ENCODE results near the gene SPATA19.

Gene SPATA19

GRCh38 chr11:133816146-133816870 lies 29.0 kb downstream of the SPATA19 start:
- no peak for TF ChIP-seq FOXA1 (IDR thresholded peaks at IDR 0.05)
- no peak for TF ChIP-seq ELF4 (IDR thresholded peaks at IDR 0.05)
- TF ChIP-seq NFRKB (IDR thresholded peaks at IDR 0.05), result no peak
- no peak for TF ChIP-seq HDGF (IDR thresholded peaks at IDR 0.05; ENCODE audit: borderline replicate concordance)
- no peak for TF ChIP-seq SUZ12 (IDR thresholded peaks at IDR 0.05)
- TF ChIP-seq TARDBP (IDR thresholded peaks at IDR 0.05), result no peak
- TF ChIP-seq L3MBTL2 (conservative IDR thresholded peaks at IDR 0.05), result no peak
- TF ChIP-seq ARNT (IDR thresholded peaks at IDR 0.05), result no peak
- TF ChIP-seq SP1 (IDR thresholded peaks at IDR 0.05), result no peak
- TF ChIP-seq ZNF384 (IDR thresholded peaks at IDR 0.05), result no peak
- TF ChIP-seq FOXK2 (IDR thresholded peaks at IDR 0.05), result no peak
- no peak for TF ChIP-seq BHLHE40 (IDR thresholded peaks at IDR 0.05; ENCODE audit: borderline replicate concordance)
- TF ChIP-seq LEF1 (IDR thresholded peaks at IDR 0.05; ENCODE audit: borderline replicate concordance), result no peak
- no peak for TF ChIP-seq FOXM1 (IDR thresholded peaks at IDR 0.05; ENCODE audit: borderline replicate concordance)
- TF ChIP-seq CTBP1 (IDR thresholded peaks at IDR 0.05; ENCODE audit: borderline replicate concordance), result no peak
- TF ChIP-seq PKNOX1 (IDR thresholded peaks at IDR 0.05), result no peak
- no peak for DNase-seq (ENCODE audit: extremely low spot score)
- POLR2A ChIA-PET, result no interaction called here
- CTCF ChIA-PET, result no interaction called here

- TF ChIP-seq SP1 (IDR thresholded peaks at IDR 0.05), result no peak
- ChIA-PET CTCF (no interaction called here), POLR2A (no interaction called here)
- DNase-seq (ENCODE audit: extremely low spot score), result no peak
Observed at GRCh38 chr11:133815636-133816035, 29.7 kb downstream of the SPATA19 start.

GRCh38 chr11:133814588-133815100 lies 30.7 kb downstream of the SPATA19 start:
- CTCF ChIA-PET, result no interaction called here
- DNase-seq (ENCODE audit: extremely low spot score), result no peak
- POLR2A ChIA-PET, result no interaction called here
- TF ChIP-seq LEF1 (IDR thresholded peaks at IDR 0.05; ENCODE audit: borderline replicate concordance), result no peak
- TF ChIP-seq CTBP1 (IDR thresholded peaks at IDR 0.05; ENCODE audit: borderline replicate concordance), result no peak
- no peak for TF ChIP-seq L3MBTL2 (conservative IDR thresholded peaks at IDR 0.05)
- TF ChIP-seq ARNT (IDR thresholded peaks at IDR 0.05), result no peak
- TF ChIP-seq ZNF384 (IDR thresholded peaks at IDR 0.05), result no peak
- no peak for TF ChIP-seq SUZ12 (IDR thresholded peaks at IDR 0.05)
- no peak for TF ChIP-seq FOXA1 (IDR thresholded peaks at IDR 0.05)
- no peak for TF ChIP-seq TARDBP (IDR thresholded peaks at IDR 0.05)
- TF ChIP-seq ELF4 (IDR thresholded peaks at IDR 0.05), result no peak
- TF ChIP-seq HDGF (IDR thresholded peaks at IDR 0.05; ENCODE audit: borderline replicate concordance), result no peak
- no peak for TF ChIP-seq SP1 (IDR thresholded peaks at IDR 0.05)
- TF ChIP-seq BHLHE40 (IDR thresholded peaks at IDR 0.05; ENCODE audit: borderline replicate concordance), result no peak
- TF ChIP-seq FOXM1 (IDR thresholded peaks at IDR 0.05; ENCODE audit: borderline replicate concordance), result no peak
- no peak for TF ChIP-seq PKNOX1 (IDR thresholded peaks at IDR 0.05)
- TF ChIP-seq NFRKB (IDR thresholded peaks at IDR 0.05), result no peak

GRCh38 chr11:133811850-133812685 lies 33.2 kb downstream of the SPATA19 start:
- ChIA-PET POLR2A (no interaction called here), CTCF (no interaction called here)
- TF ChIP-seq PKNOX1 (IDR thresholded peaks at IDR 0.05) (no peak), SUZ12 (IDR thresholded peaks at IDR 0.05) (no peak), FOXK2 (IDR thresholded peaks at IDR 0.05) (no peak), TARDBP (IDR thresholded peaks at IDR 0.05) (no peak), LEF1 (IDR thresholded peaks at IDR 0.05; ENCODE audit: borderline replicate concordance) (no peak), NFRKB (IDR thresholded peaks at IDR 0.05) (no peak), FOXM1 (IDR thresholded peaks at IDR 0.05; ENCODE audit: borderline replicate concordance) (no peak), ZNF384 (IDR thresholded peaks at IDR 0.05) (no peak), BHLHE40 (IDR thresholded peaks at IDR 0.05; ENCODE audit: borderline replicate concordance) (no peak), CTBP1 (IDR thresholded peaks at IDR 0.05; ENCODE audit: borderline replicate concordance) (no peak), L3MBTL2 (conservative IDR thresholded peaks at IDR 0.05) (no peak)
- no peak for DNase-seq (ENCODE audit: extremely low spot score)

GRCh38 chr11:133810766-133811165 lies 34.5 kb downstream of the SPATA19 start:
- POLR2A ChIA-PET, result no interaction called here
- CTCF ChIA-PET, result no interaction called here
- TF ChIP-seq TARDBP (IDR thresholded peaks at IDR 0.05), result no peak
- no peak for TF ChIP-seq NFRKB (IDR thresholded peaks at IDR 0.05)
- no peak for TF ChIP-seq L3MBTL2 (conservative IDR thresholded peaks at IDR 0.05)
- no peak for TF ChIP-seq LEF1 (IDR thresholded peaks at IDR 0.05; ENCODE audit: borderline replicate concordance)
- TF ChIP-seq SUZ12 (IDR thresholded peaks at IDR 0.05), result no peak
- no peak for TF ChIP-seq CTBP1 (IDR thresholded peaks at IDR 0.05; ENCODE audit: borderline replicate concordance)
- TF ChIP-seq ARNT (IDR thresholded peaks at IDR 0.05), result no peak
- no peak for TF ChIP-seq ZNF384 (IDR thresholded peaks at IDR 0.05)
- TF ChIP-seq ELF4 (IDR thresholded peaks at IDR 0.05), result no peak
- no peak for TF ChIP-seq SP1 (IDR thresholded peaks at IDR 0.05)
- no peak for TF ChIP-seq FOXK2 (IDR thresholded peaks at IDR 0.05)
- no peak for TF ChIP-seq BHLHE40 (IDR thresholded peaks at IDR 0.05; ENCODE audit: borderline replicate concordance)
- no peak for TF ChIP-seq FOXA1 (IDR thresholded peaks at IDR 0.05)
- DNase-seq (ENCODE audit: extremely low spot score), result no peak
